ENCODE measurements around the gene FGGY.
"Not testable (repeated sequence)": the region's sequence is repeated elsewhere in the genome, so short reads cannot be mapped to it uniquely, and the experiment has no call there.

Gene FGGY

GRCh38 chr1:59433440-59433813 is 136.5 kb downstream of the FGGY start:
- no peak for DNase-seq (ENCODE audit: extremely low read depth in 1 of 2, low read depth in 1 of 2)

- DNase-seq (ENCODE audit: extremely low read depth in 1 of 2, low read depth in 1 of 2) = no peak
Measured at GRCh38 chr1:59434336-59434735, 137.4 kb downstream of the FGGY start.

DNA sequence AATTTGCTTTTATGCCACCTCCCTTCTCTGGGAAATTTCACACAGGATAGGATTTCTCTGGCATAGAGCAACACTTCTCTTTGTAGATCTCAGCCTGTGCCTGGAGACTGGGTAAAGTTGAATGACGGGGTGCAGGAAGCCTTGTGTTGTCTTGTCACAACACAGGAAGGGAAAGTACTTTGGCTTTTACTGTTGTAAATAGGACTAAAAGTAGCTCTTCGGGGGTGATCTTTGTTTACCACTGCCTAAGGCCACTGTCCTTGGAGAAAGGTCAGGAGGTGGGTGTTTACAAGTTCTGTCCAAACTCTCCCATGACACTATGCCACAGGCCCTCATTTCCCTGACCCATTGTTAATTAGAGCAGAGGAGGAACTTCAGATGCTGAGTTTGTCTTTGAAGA is 139.7 kb downstream of the FGGY start:
- no peak for DNase-seq (ENCODE audit: extremely low read depth in 1 of 2, low read depth in 1 of 2)

- no peak for DNase-seq (ENCODE audit: extremely low read depth in 1 of 2, low read depth in 1 of 2)
Measured at GRCh38 chr1:59438058-59438560, 141.2 kb downstream of the FGGY start.

DNA sequence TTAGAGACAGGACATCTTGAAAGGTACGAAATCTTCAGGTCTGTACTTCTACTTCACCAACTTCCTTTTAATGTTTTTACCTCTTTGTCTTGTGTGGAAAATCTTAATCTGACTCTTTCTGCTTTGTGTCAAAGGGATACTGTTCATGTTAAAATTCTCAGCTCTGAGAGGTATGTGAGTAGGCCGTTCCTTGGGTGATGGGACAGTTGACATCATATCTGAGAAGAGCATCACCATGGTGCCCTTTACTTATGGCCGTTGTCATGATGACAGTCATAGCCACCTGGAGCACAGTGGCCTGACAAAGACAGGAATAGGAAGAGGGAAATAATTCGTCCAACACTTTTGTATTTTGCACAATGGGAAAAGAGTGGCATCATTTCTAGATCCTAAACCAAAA is 145.6 kb downstream of the FGGY start:
- no peak for DNase-seq (ENCODE audit: extremely low read depth in 1 of 2, low read depth in 1 of 2)

DNA sequence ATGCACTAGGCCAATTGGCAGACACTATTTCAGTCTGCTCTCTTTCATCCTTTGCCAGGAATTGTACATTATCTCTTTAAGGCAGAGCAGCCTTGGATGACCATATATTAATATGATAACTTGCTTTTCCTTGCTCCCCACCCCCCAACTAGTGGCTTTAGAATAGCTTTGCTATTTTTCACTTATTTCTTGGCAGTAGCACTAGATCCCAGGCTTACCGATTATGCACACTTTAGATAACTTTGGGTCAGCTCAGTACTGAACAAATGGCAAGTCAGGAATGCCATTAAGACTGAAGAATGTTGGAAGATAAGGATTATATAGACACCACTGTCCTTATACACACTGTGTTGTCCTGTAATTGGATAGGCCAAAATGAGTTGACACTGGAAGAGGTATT is 146.4 kb downstream of the FGGY start:
- no peak for DNase-seq (ENCODE audit: extremely low read depth in 1 of 2, low read depth in 1 of 2)

- no peak for DNase-seq (ENCODE audit: extremely low read depth in 1 of 2, low read depth in 1 of 2)
Measured at GRCh38 chr1:59444520-59444919, 147.6 kb downstream of the FGGY start.

DNA sequence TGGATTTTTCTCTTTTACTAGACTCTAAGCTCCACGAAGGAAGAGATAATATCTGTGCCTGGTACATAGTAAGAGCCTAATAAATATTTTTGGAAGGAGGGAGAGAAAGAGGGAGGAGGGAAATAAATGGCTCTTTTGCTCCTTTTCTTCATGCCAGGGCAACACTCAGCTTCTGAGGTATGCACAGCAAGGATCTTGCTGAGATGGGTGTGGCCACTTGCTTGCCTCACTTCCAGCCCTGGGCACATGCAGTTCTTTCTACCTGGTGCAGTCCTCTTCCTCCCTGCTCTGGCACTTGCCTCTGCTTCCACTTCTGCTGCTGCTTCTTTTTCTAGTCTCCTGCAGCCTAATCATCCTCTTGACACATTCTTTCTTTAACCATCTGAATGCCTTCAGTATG is 148.1 kb downstream of the FGGY start:
- no peak for DNase-seq (ENCODE audit: extremely low read depth in 1 of 2, low read depth in 1 of 2)

DNA sequence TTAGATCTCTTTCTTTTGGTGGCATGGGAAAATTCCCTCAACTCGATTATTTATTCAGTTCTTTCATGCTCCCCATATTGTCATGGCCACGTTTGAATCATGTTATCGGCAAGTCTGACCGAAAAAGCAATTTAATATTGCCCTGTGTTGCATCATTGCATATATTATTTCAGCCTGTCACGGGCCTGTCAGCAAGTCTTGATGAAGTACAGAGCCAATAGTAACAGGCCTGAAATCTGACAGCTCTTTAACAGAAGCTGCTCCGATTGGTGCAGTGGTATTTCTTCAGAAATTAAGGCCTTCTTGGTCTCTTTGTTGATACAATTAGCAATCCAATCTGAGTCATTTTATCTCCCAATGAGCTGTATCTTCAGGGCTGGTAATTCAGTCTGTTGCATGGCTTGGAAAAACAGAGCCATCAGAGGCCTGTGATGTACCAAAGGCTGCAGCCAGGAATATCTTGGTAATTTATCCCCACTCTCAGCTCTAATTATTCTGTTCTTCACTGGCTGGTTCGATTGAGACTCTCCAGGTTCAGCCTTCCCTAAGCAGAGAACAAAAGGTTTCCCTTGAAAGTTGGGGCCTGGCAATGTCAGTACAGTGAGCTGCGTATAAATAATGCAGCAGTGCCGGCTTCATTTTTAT is 149.5 kb downstream of the FGGY start:
- no peak for DNase-seq (ENCODE audit: extremely low read depth in 1 of 2, low read depth in 1 of 2)

DNA sequence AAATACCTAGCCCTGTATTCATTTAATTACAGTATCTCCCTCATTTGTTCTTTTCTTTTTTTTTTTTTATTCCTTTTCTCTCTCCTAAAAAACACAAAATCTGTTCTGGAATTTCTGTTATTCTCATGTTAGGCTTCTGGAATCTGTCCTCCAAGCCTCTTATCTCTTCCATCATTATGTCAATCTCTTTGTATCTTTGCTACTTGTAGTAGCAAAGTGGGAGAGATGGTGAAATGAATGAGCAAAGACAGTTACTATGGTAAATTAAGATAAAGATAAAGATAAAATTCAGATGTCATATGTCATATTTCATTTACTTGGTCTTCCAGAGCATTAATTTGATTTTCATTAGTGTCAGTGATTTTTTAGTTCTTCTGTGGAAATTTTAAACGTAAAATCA is 155.1 kb downstream of the FGGY start:
- DNase-seq (ENCODE audit: extremely low read depth in 1 of 2, low read depth in 1 of 2) = no peak

DNA sequence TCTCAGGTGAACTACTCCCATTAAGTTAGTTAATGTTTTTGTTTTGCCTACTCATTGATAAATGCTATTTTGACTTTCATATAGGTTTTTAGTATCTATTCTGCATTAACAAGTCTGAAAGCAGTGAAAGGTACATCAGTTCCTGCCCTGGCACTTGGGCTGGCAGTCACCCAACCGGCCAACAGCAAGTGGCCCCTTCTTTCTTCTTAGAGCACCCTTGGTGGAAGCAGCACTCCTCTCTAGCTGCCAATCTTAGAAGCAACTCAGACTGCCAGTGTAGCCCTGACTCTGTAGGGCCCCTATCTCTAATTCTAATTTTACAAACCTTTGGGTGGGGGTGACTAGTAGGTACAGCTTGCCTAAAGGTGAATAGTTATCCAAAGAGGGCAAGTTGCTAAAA is 155.7 kb downstream of the FGGY start:
- no peak for DNase-seq (ENCODE audit: extremely low read depth in 1 of 2, low read depth in 1 of 2)

- no peak for DNase-seq (ENCODE audit: extremely low read depth in 1 of 2, low read depth in 1 of 2)
Measured at GRCh38 chr1:59453297-59453968, 156.5 kb downstream of the FGGY start.

DNA sequence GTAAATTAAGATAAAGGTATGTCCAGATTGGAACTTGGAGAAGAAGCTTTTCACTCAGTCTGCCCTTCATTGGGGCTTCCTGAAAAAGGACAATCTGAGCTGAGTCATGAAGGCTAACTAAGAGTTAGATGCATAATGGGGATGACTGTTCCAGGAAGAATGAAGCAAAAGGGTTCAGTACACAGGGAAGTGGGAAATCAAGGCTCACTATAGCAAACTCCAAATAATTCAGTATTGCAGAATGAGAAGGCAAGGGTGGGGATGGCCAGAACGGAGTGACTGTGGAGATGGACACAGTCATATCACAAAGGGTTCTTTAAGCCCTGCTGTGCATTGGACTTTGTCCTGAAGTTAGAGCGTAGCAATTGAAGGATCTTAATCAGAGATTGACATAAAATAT is 158.3 kb downstream of the FGGY start:
- no peak for DNase-seq (ENCODE audit: extremely low read depth in 1 of 2, low read depth in 1 of 2)

DNA sequence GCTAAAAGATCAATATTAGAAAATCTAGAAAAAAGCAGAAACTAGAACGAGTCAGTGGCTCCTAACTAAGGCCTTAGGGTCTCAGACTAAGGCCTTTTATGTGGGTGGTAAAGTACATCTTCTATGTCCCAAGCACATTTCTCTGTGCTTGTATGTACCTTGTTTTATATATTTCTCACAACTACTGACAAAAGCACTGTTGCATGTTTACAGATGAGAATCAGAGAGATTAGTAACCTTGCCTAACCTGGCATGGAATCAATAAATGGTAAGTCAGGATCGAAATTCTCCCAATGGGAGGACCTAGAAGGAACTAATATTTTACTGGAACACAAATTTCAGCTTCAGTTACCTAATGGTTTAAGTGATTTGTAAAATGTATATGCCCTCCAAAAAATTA is 160.9 kb downstream of the FGGY start:
- DNase-seq (ENCODE audit: extremely low read depth in 1 of 2, low read depth in 1 of 2) = no peak

GRCh38 chr1:59458884-59459283 is 162.0 kb downstream of the FGGY start:
- no peak for DNase-seq (ENCODE audit: extremely low read depth in 1 of 2, low read depth in 1 of 2)

GRCh38 chr1:59462942-59463341 is 166.0 kb downstream of the FGGY start:
- not testable (repeated sequence) for DNase-seq (ENCODE audit: extremely low read depth in 1 of 2, low read depth in 1 of 2)

DNA sequence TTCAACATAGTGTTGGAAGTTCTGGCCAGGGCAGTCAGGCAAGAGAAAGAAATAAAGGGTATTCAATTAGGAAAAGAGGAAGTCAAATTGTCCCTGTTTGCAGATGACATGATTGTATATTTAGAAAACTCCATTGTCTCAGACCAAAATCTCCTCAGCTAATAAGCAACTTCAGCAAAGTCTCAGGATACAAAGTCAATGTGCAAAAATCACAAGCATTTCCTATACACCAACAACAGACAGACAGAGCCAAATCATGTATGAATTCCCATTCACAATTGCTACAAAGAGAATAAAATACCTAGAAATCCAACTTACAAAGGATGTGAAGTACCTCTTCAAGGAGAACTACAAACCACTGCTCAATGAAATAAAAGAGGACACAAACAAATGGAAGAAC is 168.6 kb downstream of the FGGY start:
- not testable (repeated sequence) for DNase-seq (ENCODE audit: extremely low read depth in 1 of 2, low read depth in 1 of 2)

DNA sequence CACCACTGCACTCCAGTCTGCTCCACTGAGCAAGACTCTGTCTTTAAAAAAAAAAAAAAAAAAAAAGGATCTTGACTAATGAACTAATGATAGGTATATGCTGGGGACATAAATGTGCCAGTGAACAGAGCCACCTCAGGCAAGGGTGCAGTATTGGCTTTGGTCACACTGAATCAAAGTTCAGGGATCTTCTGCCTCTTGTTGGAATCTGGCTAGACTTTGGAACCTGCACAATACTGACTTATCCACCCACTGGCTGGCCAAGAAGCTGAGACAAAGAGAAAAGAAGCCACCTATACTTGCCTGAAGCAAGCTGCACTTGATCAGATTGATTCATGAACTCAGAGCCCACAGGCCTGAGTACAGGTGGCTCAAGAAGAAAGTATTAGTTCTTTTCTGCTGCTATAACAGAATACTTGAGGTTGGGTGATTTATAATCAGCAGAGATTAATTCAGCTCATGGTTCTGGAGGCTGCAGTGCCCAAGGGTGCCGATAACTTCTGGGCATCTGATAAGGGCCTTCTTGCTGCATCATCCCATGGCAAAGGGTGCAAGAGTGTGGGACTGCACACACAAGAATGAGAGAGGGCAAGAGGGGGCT is 172.0 kb downstream of the FGGY start:
- no peak for DNase-seq (ENCODE audit: extremely low read depth in 1 of 2, low read depth in 1 of 2)

DNA sequence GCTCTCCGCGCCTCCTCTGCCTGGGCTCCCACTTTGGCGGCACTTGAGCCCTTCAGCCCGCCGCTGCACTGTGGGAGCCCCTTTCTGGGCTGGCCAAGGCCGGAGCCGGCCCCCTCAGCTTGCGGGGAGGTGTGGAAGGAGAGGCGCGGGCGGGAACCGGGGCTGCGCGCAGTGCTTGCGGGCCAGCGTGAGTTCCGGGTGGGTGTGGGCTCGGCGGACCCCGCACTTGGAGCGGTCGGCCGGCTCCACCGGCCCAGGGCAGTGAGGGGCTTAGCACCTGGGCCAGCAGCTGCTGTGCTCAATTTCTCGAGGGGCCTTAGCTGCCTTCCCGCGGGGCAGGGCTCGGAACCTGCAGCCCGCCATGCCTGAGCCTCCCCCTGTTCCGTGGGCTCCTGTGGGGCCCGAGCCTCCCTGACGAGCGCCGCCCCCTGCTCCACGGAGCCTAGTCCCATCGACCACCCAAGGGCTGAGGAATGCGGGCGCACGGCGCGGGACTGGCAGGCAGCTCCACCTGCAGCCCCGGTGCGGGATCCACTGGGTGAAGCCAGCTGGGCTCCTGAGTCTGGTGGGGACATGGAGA is 175.2 kb downstream of the FGGY start:
- not testable (repeated sequence) for DNase-seq (ENCODE audit: extremely low read depth in 1 of 2, low read depth in 1 of 2)

DNA sequence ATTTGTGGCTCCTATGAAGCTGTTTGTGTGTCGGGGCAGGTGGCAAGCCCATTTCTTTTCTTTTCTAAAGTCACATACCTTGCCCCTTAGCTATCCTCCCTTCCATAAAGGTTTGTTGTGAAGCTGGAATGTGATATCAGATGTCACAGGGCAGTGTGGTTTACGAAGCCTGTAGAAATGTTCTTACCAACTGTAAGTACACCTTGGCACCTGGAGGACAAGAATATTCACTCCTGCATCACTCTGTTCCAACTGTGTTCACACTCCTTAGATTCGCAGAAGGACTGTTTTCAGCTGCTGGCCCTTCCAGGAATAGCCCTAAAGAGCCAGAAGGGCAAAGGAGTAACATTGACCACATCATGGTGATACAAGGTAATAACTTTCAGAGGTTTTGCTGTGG is 176.9 kb downstream of the FGGY start:
- no peak for DNase-seq (ENCODE audit: extremely low read depth in 1 of 2, low read depth in 1 of 2)

DNA sequence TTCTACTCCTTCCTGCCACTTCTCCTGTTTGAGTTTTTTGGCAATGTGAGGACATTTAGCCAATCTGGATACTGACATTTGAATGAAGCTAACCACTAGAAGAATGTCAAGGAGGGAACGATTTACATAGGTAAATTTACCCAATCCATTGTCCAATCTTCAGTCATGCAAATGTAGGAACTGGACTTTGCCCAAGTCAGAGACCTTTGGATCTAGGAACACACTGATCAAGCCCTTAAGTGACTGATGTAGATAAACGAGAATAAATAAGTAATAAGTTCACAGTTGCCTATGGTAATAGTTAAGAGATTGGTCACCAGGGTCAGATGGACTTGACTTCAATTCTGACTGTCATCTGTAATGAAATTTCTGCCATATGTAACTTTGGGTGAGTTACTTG is 177.6 kb downstream of the FGGY start:
- no peak for DNase-seq (ENCODE audit: extremely low read depth in 1 of 2, low read depth in 1 of 2)

DNA sequence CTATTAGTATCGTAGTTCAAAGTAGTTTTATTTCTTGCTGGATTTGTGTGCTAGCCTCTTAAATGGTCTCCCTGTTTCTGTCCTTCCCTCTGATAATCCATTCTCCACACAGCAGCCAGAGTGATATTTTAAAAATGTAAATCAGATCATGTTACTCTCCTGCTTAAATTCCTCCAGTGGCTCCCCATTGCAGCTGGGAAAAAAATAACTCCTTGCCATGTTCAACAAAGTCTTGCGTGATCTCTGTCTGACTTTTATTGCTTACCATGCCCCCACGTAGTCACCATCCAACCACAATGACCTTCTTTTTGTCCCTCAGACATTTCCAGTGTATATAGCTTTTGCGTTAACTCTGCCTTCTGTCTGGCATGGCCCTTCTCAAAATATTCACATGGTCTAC is 178.8 kb downstream of the FGGY start:
- DNase-seq (ENCODE audit: extremely low read depth in 1 of 2, low read depth in 1 of 2) = no peak

Measured in activated CD8-positive, alpha-beta memory T cell treated with anti-CD3 and anti-CD28 coated beads for 1 hour (primary cell).